Testis (tissue), 3 donors: ENCODE measurements around the gene USP20. TPM values are rescaled to one million over a fixed set of nuclear protein-coding genes. Genes with fewer than 3 reads are reported as not detected.

Source experiments
- DNase-seq: peaks from one replicate; pipeline ENCODE4 v3.0.0-alpha.2; 2019
- H3K27ac ChIP-seq, 2 donors: fragments of 200-600 bp; sonication (generic); one replicate each; pipeline ENCODE4 v1.5.1; 2019
- H3K27me3 ChIP-seq: fragments of 200-600 bp; sonication (generic); one replicate; pipeline ENCODE4 v1.5.1; 2019
- H3K36me3 ChIP-seq: fragments of 200-600 bp; sonication (generic); one replicate; pipeline ENCODE4 v1.5.1; 2017; ENCODE audit warnings: low read depth; ENCODE audit errors: missing control alignments
- H3K4me1 ChIP-seq: fragments of 200-600 bp; sonication (generic); one replicate; pipeline ENCODE4 v1.5.1; 2019
- H3K4me3 ChIP-seq, 2 donors: fragments of 200-600 bp; sonication (generic); one replicate each; pipeline ENCODE4 v1.5.1; 2017 to 2019
- H3K9me3 ChIP-seq: fragments of 200-600 bp; sonication (generic); one replicate; pipeline ENCODE4 v1.5.1; 2017
- POLR2A ChIP-seq: fragments of 450-650 bp; IDR thresholded peaks from one replicate; pipeline ENCODE4 v1.6.1; 2017; ENCODE audit warnings: antibody characterized with exemption, mild to moderate bottlenecking, moderate library complexity
- WGBS, 2 donors: methylation state at CpG; one replicate each; pipeline ENCODE4 v1.1.5; 2018; 5-methylcytosine and 5-hydroxymethylcytosine counted together
- intact Hi-C: fragments of 100-400 bp; cut with DNase I; formaldehyde crosslinking; loops from one replicate; pipeline ENCODE4 v1.15.1; 2023; ENCODE audit warnings: low total_unique reads
- polyA plus RNA-seq: library from polyadenylated mRNA; stranded (reverse); fragments of 350-450 nt; fragmentation: Illumina TruSeq; extraction: RNeasy Lipid Tissue Mini Kit (QIAGEN cat#74804); gene quantifications from one replicate; pipeline ENCODE4 v1.2.3, GENCODE V29; 2014; ENCODE audit warnings: low read depth, low replicate concordance; ENCODE audit not compliant: insufficient read depth
- total RNA-seq, 2 donors: library from RNA; depleted of rRNA; stranded (reverse); fragments of >200 nt; gene quantifications; one replicate each; pipeline ENCODE4 v1.2.3, GENCODE V29; 2016
- TF ChIP-seq, protein P1 (sequence below), 3 experiments: fragments of 450-650 bp in 2 of 3; fragments of 200-600 bp in 1 of 3; sonication (generic) in 1 of 3; IDR thresholded peaks; one replicate each; pipeline ENCODE4 v1.5.1; 2016 to 2019; ENCODE audit warnings: antibody characterized with exemption in 3 of 3, mild to moderate bottlenecking in 2 of 3, moderate library complexity in 1 of 3

The USP20 gene
- total and polyA plus RNA-seq, 3 donors from 2014 or later, result 37.4 to 48.3 (median 46.8) TPM

GRCh38 chr9:129852579-129852978 lies 17.3 kb downstream of the USP20 start:
- Histone ChIP-seq H3K9me3 (no peaks in the 10 kb centered on the region), H3K4me1 (no peaks in the 10 kb centered on the region), H3K27ac (no peak overlapping the region), H3K27me3 (no peaks in the 10 kb centered on the region), H3K36me3 (no peaks in the 10 kb centered on the region), H3K4me3 (no peak overlapping the region)
- 74 to 77% methylated on average over 4 to 5 of the region's 5 CpGs for WGBS, 2 donors
- intact Hi-C loops, result no loop called here
- TF ChIP-seq, protein P1, sequence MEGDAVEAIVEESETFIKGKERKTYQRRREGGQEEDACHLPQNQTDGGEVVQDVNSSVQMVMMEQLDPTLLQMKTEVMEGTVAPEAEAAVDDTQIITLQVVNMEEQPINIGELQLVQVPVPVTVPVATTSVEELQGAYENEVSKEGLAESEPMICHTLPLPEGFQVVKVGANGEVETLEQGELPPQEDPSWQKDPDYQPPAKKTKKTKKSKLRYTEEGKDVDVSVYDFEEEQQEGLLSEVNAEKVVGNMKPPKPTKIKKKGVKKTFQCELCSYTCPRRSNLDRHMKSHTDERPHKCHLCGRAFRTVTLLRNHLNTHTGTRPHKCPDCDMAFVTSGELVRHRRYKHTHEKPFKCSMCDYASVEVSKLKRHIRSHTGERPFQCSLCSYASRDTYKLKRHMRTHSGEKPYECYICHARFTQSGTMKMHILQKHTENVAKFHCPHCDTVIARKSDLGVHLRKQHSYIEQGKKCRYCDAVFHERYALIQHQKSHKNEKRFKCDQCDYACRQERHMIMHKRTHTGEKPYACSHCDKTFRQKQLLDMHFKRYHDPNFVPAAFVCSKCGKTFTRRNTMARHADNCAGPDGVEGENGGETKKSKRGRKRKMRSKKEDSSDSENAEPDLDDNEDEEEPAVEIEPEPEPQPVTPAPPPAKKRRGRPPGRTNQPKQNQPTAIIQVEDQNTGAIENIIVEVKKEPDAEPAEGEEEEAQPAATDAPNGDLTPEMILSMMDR (IDR thresholded peaks at IDR 0.05), result no peak
- no peak for TF ChIP-seq POLR2A
- DNase-seq, result no peak

DNA sequence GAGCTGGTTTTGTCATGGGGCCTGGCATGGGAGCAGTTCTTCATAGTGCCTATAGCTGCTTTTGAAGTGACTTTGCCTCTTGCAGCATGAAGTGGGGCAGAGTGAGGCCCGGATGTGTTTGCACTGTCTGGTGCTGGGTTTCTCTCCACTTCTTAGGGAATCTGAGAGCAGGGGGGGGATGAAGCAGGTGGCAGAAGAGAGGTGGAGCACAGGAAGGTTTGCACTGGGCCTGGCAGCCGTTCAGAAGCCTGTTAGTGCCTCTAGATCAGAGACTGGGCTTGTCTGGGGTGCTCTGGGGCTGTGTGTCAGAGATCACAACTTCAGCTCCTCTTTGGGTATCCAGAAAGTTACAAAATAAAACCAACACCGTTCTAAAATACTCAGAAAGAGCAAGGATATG lies 18.4 kb downstream of the USP20 start:
- TF ChIP-seq POLR2A, result no peak
- TF ChIP-seq, protein P1 (IDR thresholded peaks at IDR 0.05), result no peak
- WGBS, 2 donors, result 55 to 63% methylated on average over 3 of the region's 3 CpGs
- Histone ChIP-seq H3K4me1 (no peaks in the 10 kb centered on the region), H3K4me3 (no peak overlapping the region), H3K27ac (no peak overlapping the region), H3K27me3 (no peaks in the 10 kb centered on the region), H3K36me3 (no peaks in the 10 kb centered on the region), H3K9me3 (no peaks in the 10 kb centered on the region)
- intact Hi-C loops, result no loop called here
- no peak for DNase-seq

DNA sequence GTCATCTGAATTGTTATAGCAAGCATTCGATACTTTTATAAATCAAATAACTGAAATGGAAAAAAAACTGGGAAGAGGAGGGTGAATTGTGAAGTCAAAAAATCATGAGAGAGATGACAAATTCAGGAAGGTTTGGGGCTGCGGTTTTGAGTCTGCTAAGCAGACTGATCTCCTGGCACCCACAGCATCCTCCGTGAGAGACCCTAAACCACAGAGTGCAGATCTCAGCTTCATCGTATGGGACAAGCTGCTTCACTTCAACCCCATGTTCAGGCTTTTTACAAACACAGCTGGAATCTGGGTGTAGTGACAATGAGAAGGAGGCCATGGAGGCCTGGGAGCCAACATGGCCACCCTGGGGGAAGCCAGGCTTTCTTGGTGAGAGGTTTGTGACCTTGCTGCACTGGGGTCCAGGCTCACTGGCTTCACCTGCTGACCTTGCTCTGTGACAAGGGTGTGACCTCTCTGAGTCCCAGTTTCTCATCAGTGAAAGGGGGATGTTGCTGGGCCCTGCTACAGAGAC lies 19.4 kb downstream of the USP20 start:
- no peak for DNase-seq
- Histone ChIP-seq H3K4me3 (no peak overlapping the region), H3K9me3 (no peaks in the 10 kb centered on the region), H3K27ac (no peak overlapping the region), H3K27me3 (no peaks in the 10 kb centered on the region), H3K36me3 (no peaks in the 10 kb centered on the region), H3K4me1 (no peaks in the 10 kb centered on the region)
- intact Hi-C loops, result no loop called here
- TF ChIP-seq POLR2A, result no peak
- TF ChIP-seq, protein P1 (IDR thresholded peaks at IDR 0.05), result no peak
- WGBS, 2 donors, result 95 to 97% methylated on average over 4 of the region's 4 CpGs

DNA sequence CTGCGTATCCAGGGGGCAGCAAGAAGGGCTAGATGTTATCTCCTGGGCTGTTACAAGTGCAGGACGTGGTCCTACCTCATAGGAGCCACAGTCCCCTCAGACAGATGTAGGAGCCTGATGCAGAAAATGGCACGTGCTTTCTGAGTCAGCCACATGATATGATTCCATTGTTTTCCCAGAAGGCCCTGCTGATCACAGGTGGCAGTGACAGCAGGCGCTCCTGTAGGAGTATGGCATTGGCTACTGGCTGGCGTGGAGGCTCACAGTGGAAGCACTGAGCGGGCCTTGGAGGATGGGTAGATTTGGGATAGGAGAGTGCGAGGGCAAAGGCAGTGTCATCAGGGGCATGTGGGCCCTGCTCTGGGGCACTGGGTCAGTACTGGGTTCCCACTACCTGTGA lies 21.9 kb downstream of the USP20 start:
- Histone ChIP-seq H3K36me3 (no peaks in the 10 kb centered on the region), H3K9me3 (no peaks in the 10 kb centered on the region), H3K27me3 (no peaks in the 10 kb centered on the region), H3K27ac (no peak overlapping the region), H3K4me3 (no peak overlapping the region), H3K4me1 (no peaks in the 10 kb centered on the region)
- DNase-seq, result no peak
- intact Hi-C loops, result no loop called here
- TF ChIP-seq, protein P1 (IDR thresholded peaks at IDR 0.05), result no peak
- TF ChIP-seq POLR2A, result no peak
- WGBS, 2 donors, result 86 to 97% methylated on average over 3 to 7 of the region's 7 CpGs
